Mesenchymal stem cell (in vitro differentiated cells and primary cell): ENCODE measurements around the gene TMEM233. TPM values are rescaled to one million over a fixed set of nuclear protein-coding genes. Genes with fewer than 3 reads are reported as not detected.

Source experiments
- small RNA-seq: library from polyadenylated mRNA; stranded (forward); fragments of <200 nt; extraction: miRNeasy Mini kit (QIAGEN cat#:217004); gene quantifications from one replicate; pipeline ENCODE3, GENCODE V24; 2013; ENCODE audit warnings: low read depth

Gene TMEM233

Small RNA genes within 50 kb of the gene (small RNA-seq; reads per million reads assigned to genes)
- gene RN7SKP197 = not detected
